HepG2 (cell line): ENCODE measurements around the gene MFAP4.

Experiments
- IRF9 ChIP-seq: sonication (generic); formaldehyde crosslinking; IDR thresholded peaks from 2 replicates; pipeline ENCODE4 v1.8.0; 2022; ENCODE audit warnings: missing genetic modification reagents, mild to moderate bottlenecking, borderline replicate concordance
- SMC3 ChIP-seq: IDR thresholded peaks from 2 replicates; pipeline ENCODE4 v1.6.1; 2011; ENCODE audit warnings: low read length, improper control_type of control experiment

- TF ChIP-seq SMC3 (no peak), IRF9 (CRISPR knock-in tag) (no peak)
Measured at GRCh38 chr17:19401321-19402010, 14.5 kb upstream of the MFAP4 start.
